ENCODE data around the gene RAB35.

RAB35 gene

DNA sequence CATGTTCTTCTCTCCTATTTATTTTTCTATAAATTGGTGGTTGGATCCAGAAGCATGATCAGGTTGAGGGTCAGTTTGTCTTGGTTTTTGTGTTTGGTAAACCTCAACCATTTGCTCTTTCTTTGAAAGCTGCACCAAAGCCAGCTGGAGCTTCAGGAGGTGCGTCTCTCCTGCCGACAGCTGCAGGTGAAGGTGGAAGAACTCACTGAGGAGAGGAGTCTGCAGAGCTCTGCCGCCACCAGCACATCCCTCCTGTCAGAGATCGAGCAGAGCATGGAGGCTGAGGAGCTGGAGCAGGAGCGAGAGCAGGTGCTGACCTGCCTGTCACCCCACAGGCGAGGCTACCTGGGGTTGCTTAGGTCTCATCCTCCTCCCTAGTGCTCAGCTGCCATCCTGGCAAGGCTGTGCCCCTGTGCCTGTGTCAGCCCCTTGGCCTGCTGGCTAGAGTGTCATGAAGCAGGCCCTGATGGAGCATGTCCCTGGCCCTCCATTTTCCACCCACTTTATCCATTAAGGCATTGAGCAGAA lies 45.0 kb downstream of the RAB35 start:
- Mint-ChIP-seq H3K4me3 (no peak overlapping the region), H3K27ac (no peak overlapping the region), H3K27me3 (ENCODE audit: low read depth, poor library complexity) (peaks cover 5% of the 10 kb centered on the region), H3K4me1 (no peaks in the 10 kb centered on the region), H3K9me3 (no peaks in the 10 kb centered on the region), H3K36me3 (ENCODE audit: low read depth) (no peaks in the 10 kb centered on the region)
- TF ChIP-seq, protein P1, sequence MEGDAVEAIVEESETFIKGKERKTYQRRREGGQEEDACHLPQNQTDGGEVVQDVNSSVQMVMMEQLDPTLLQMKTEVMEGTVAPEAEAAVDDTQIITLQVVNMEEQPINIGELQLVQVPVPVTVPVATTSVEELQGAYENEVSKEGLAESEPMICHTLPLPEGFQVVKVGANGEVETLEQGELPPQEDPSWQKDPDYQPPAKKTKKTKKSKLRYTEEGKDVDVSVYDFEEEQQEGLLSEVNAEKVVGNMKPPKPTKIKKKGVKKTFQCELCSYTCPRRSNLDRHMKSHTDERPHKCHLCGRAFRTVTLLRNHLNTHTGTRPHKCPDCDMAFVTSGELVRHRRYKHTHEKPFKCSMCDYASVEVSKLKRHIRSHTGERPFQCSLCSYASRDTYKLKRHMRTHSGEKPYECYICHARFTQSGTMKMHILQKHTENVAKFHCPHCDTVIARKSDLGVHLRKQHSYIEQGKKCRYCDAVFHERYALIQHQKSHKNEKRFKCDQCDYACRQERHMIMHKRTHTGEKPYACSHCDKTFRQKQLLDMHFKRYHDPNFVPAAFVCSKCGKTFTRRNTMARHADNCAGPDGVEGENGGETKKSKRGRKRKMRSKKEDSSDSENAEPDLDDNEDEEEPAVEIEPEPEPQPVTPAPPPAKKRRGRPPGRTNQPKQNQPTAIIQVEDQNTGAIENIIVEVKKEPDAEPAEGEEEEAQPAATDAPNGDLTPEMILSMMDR (IDR thresholded peaks at IDR 0.05) = no peak
- DNase-seq = no peak

DNA sequence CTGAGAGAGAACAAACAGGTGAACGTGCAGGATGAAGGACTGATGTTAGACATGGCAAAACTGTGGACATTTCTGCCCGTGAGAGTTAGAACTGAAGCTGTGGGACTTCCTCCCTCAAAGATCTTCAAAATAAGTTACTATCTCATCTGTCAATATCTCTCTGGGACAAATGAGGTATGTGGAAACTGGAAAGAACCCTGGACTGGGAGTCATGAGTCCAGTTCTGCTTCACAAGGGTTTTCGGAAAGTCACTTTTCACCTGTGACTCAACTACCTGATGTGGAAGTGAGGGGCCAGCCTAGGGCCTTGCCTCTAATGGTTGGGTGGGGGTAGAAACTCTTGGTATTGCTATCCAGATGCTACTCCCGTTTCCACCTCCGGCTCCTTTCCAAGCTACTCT lies 47.3 kb downstream of the RAB35 start:
- no peaks in the 10 kb centered on the region for H3K9me3 Mint-ChIP-seq
- peaks cover 12% of the 10 kb centered on the region for H3K4me1 Mint-ChIP-seq
- H3K4me3 Mint-ChIP-seq = no peak overlapping the region
- peaks cover 5% of the 10 kb centered on the region for H3K27me3 Mint-ChIP-seq (ENCODE audit: low read depth, poor library complexity)
- no peak for DNase-seq
- no peaks in the 10 kb centered on the region for H3K36me3 Mint-ChIP-seq (ENCODE audit: low read depth)
- TF ChIP-seq, protein P1 (IDR thresholded peaks at IDR 0.05) = no peak
- H3K27ac Mint-ChIP-seq = no peak overlapping the region

DNA sequence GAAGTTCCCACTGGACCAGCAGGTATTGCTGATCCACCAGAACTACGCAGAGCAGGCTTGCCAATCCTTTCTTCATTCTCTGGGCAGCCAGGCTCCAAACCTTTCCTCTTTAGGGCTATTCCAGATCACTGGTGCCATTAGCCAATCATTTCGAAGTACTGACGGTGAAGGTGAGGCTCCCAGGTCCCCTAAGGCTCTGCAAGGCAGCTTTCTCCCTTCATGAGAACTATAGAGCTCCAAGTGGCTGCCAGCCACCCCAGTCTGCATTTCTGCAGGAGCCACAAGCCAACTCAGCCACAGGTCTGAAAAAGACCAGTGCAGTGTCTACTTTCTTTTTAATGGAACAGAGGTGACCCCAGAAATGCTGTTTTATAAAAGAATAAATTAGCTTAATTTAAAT lies 48.7 kb downstream of the RAB35 start:
- H3K36me3 Mint-ChIP-seq (ENCODE audit: low read depth) = no peaks in the 10 kb centered on the region
- H3K27ac Mint-ChIP-seq = no peak overlapping the region
- TF ChIP-seq, protein P1 (IDR thresholded peaks at IDR 0.05) = no peak
- no peaks in the 10 kb centered on the region for H3K9me3 Mint-ChIP-seq
- no peak overlapping the region for H3K4me3 Mint-ChIP-seq
- H3K27me3 Mint-ChIP-seq (ENCODE audit: low read depth, poor library complexity) = peaks cover 5% of the 10 kb centered on the region
- H3K4me1 Mint-ChIP-seq = peaks cover 23% of the 10 kb centered on the region
- DNase-seq = no peak

DNA sequence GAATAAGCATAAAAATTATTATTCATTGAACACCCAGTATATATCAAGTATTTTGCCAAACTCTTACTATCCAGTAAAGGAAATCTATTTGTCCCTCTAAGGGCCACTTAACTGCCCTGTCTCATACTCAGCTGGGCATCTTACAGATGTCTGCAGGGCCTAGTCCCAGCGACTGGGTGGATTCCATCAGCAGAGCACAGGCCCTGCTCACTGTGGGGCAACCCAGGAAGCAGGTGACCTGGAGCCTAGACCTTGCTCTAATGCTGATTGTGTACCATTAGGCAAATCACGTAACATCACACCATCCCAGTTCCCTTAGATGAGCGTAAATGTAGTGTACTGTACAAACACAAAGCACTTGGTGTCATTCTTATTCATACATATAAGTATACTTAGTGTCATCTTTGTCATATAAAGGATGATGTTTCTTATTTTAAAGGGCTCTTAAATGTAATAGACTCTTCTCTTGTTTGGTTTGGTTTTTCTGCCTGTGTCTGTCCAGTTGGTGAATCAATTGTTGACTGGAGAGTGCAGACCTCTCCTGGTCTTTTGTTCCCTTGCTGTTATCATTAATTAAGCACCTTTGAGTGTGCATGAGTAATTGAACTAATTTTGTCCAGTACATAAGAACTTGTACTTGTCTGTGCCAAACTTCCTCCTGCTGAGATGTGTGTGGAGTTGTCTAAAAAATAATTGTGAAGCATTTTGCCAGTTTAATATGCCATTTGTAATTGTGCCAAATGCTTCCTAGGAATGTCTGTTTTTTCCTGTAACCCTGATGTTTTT lies 49.3 kb downstream of the RAB35 start:
- H3K4me1 Mint-ChIP-seq = peaks cover 29% of the 10 kb centered on the region
- no peak overlapping the region for H3K4me3 Mint-ChIP-seq
- no peak overlapping the region for H3K27ac Mint-ChIP-seq
- TF ChIP-seq, protein P1 (IDR thresholded peaks at IDR 0.05) = no peak
- DNase-seq = no peak
- no peaks in the 10 kb centered on the region for H3K36me3 Mint-ChIP-seq (ENCODE audit: low read depth)
- peaks cover 5% of the 10 kb centered on the region for H3K27me3 Mint-ChIP-seq (ENCODE audit: low read depth, poor library complexity)
- H3K9me3 Mint-ChIP-seq = no peaks in the 10 kb centered on the region

DNA sequence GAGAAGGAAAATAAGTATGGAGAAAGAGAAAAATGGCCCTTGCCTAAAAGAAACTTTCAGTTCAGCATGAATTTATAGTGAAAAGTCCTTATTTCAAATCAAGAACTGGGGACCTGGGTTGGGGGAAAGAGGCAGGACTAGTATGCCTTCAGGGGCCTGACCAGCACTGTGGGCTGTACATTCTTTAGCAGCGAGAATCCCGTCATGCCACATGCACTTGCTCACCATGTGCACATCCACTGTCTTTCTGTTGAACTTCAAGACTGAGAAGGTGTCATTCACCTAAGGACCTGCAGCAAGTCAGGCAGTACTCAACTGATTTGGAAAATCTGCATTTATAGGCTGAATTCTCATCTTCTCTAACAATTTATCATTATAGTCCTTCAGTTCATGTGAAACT lies 50.2 kb downstream of the RAB35 start:
- H3K36me3 Mint-ChIP-seq (ENCODE audit: low read depth) = no peaks in the 10 kb centered on the region
- DNase-seq = no peak
- peaks cover 10% of the 10 kb centered on the region for H3K27me3 Mint-ChIP-seq (ENCODE audit: low read depth, poor library complexity)
- peaks cover 39% of the 10 kb centered on the region for H3K4me1 Mint-ChIP-seq
- H3K9me3 Mint-ChIP-seq = no peaks in the 10 kb centered on the region
- TF ChIP-seq, protein P1 (IDR thresholded peaks at IDR 0.05) = no peak
- H3K27ac Mint-ChIP-seq = no peak overlapping the region
- no peak overlapping the region for H3K4me3 Mint-ChIP-seq

DNA sequence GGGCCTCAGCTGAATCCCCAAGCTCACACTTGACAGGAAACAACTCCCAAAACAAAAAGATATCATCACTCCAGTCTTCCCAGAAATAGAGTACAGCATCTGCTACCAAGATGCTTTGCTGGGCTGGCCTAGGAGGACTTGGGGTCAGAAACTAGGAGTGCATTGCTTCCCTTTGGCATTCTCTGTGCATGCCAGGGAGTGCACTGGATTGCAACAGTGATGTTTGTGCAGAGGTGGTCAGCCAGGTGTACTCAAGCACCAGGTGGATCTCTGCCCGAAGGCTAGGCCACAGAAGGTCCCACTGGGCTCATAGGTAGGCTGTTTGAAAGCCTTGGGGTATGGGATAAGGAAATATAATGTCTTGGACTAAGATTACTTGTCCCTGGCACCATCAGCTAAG lies 51.1 kb downstream of the RAB35 start:
- Mint-ChIP-seq H3K36me3 (ENCODE audit: low read depth) (no peaks in the 10 kb centered on the region), H3K4me1 (peaks cover 47% of the 10 kb centered on the region), H3K27ac (no peak overlapping the region), H3K4me3 (no peak overlapping the region), H3K27me3 (ENCODE audit: low read depth, poor library complexity) (peaks cover 10% of the 10 kb centered on the region), H3K9me3 (no peaks in the 10 kb centered on the region)
- no peak for DNase-seq
- TF ChIP-seq, protein P1 (IDR thresholded peaks at IDR 0.05) = no peak

Data from nephron progenitor cell (in vitro differentiated cells).